ENCODE data around the gene C9orf57. TPM values are rescaled to one million over a fixed set of nuclear protein-coding genes. Genes with fewer than 3 reads are reported as not detected.

The C9orf57 gene
- total and polyA plus RNA-seq, 9 of the 15 experiments (the other 6 are each of a cell fraction or from before 2014, with no cell fraction given): not detected

DNA sequence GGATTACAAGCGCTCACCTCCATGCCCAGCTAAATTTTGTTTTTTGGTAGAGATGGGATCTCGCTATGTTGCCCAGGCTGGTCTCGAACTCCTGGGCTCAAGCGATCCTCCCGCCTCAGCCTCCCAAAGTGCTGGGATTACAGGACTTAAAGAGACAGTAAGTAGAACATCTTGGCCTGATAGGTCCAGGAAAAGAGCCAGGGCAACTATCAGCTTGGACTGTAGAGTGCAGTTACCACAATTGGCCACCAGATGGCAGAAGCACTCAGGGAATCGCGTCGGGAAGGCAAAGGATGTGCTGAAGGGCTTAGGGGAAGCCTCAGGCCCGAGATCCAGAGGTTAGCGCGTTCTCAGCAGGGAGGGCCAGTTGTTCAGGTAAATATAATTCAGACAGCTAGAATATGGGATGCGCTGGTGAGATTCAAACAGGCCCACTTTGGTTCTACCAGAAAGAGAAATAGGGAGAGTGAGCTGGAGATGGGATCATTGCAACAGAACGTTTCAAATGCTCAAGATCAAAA, 21.5 kb downstream of the C9orf57 start (continued):
- TF ChIP-seq, protein P1, sequence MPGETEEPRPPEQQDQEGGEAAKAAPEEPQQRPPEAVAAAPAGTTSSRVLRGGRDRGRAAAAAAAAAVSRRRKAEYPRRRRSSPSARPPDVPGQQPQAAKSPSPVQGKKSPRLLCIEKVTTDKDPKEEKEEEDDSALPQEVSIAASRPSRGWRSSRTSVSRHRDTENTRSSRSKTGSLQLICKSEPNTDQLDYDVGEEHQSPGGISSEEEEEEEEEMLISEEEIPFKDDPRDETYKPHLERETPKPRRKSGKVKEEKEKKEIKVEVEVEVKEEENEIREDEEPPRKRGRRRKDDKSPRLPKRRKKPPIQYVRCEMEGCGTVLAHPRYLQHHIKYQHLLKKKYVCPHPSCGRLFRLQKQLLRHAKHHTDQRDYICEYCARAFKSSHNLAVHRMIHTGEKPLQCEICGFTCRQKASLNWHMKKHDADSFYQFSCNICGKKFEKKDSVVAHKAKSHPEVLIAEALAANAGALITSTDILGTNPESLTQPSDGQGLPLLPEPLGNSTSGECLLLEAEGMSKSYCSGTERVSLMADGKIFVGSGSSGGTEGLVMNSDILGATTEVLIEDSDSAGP (CRISPR knock-in tag; IDR thresholded peaks at IDR 0.05): 0 out of 2 replicates have a peak, but pooled peaks have one; percentile 11
- TF ChIP-seq RCOR1 (IDR thresholded peaks at IDR 0.05; ENCODE audit: borderline replicate concordance in 1 of 2, low read depth in 2 of 2, low read length in 2 of 2) (0 out of 4 replicates have a peak, but pooled peaks of 1 of the 2 experiments have one; percentile 17), ARID2 (IDR thresholded peaks at IDR 0.05) (peak; percentile 76; the same call in 1 of the 2 replicates), DEAF1 (CRISPR knock-in tag; IDR thresholded peaks at IDR 0.05) (peak; percentile 87), CC2D1A (IDR thresholded peaks at IDR 0.05) (0 out of 2 replicates have a peak, but pooled peaks have one; percentile 48)
- TF ChIP-seq, protein P2, sequence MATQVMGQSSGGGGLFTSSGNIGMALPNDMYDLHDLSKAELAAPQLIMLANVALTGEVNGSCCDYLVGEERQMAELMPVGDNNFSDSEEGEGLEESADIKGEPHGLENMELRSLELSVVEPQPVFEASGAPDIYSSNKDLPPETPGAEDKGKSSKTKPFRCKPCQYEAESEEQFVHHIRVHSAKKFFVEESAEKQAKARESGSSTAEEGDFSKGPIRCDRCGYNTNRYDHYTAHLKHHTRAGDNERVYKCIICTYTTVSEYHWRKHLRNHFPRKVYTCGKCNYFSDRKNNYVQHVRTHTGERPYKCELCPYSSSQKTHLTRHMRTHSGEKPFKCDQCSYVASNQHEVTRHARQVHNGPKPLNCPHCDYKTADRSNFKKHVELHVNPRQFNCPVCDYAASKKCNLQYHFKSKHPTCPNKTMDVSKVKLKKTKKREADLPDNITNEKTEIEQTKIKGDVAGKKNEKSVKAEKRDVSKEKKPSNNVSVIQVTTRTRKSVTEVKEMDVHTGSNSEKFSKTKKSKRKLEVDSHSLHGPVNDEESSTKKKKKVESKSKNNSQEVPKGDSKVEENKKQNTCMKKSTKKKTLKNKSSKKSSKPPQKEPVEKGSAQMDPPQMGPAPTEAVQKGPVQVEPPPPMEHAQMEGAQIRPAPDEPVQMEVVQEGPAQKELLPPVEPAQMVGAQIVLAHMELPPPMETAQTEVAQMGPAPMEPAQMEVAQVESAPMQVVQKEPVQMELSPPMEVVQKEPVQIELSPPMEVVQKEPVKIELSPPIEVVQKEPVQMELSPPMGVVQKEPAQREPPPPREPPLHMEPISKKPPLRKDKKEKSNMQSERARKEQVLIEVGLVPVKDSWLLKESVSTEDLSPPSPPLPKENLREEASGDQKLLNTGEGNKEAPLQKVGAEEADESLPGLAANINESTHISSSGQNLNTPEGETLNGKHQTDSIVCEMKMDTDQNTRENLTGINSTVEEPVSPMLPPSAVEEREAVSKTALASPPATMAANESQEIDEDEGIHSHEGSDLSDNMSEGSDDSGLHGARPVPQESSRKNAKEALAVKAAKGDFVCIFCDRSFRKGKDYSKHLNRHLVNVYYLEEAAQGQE (IDR thresholded peaks at IDR 0.05; ENCODE audit: borderline replicate concordance): peak; percentile 77
- TF ChIP-seq, protein P2 (CRISPR knock-in tag; IDR thresholded peaks at IDR 0.05; ENCODE audit: low read depth): no peak

Data from K562 (cell line).